SK-N-SH (cell line): Measurements from ENCODE around the gene CCDC15. TPM values are rescaled to one million over a fixed set of nuclear protein-coding genes. Genes with fewer than 3 reads are reported as not detected.

Experiments used
- CTCF ChIA-PET: fragments of 300-600, 350-600 bp; formaldehyde crosslinking; extraction: SDS; loops from one replicate; lab custom pipeline; 2021; lab: Yijun Ruan, JAX
- POLR2A ChIA-PET: fragments of 350-600 bp; sonication (Branson Sonifier 250); formaldehyde crosslinking; extraction: SDS; loops from one replicate; lab custom pipeline; 2020; ENCODE audit warnings: antibody characterized with exemption, inconsistent platforms; lab: Yijun Ruan, JAX
- DNase-seq: peaks from one replicate; pipeline ENCODE4 v3.0.0; 2012
- H2AFZ ChIP-seq: fragments of 200-600 bp; sonication (generic); 2 replicates; pipeline ENCODE4 v1.8.1; 2016; ENCODE audit warnings: antibody characterized with exemption, mild to moderate bottlenecking, low read depth
- H3F3A ChIP-seq: fragments of 200-600 bp; sonication (generic); replicated peaks from 2 replicates; pipeline ENCODE3; 2016; ENCODE audit warnings: antibody characterized with exemption, mild to moderate bottlenecking; ENCODE audit not compliant: insufficient read depth
- H3K27ac ChIP-seq, 2 experiments: fragments of 200-500 bp in 1 of 2; fragments of 200-600 bp in 1 of 2; sonication (Bioruptor generic) in 1 of 2; sonication (generic), shearing (Covaris generic) in 1 of 2; 2 replicates each; pipeline versions ENCODE4 v1.5.1 to v1.6.1; 2014 to 2016; ENCODE audit warnings: low read depth in 2 of 2, inconsistent platforms in 1 of 2, low read length in 1 of 2, mild to moderate bottlenecking in 1 of 2, mixed read lengths in 1 of 2
- H3K27me3 ChIP-seq: fragments of 200-600 bp; sonication (generic), shearing (Covaris generic); 2 replicates; pipeline ENCODE4 v1.6.1; 2016; ENCODE audit warnings: mixed run types; ENCODE audit not compliant: insufficient read depth
- H3K36me3 ChIP-seq, 2 experiments: fragments of 200-500 bp in 1 of 2; fragments of 200-600 bp in 1 of 2; sonication (Bioruptor generic) in 1 of 2; sonication (generic) in 1 of 2; replicated peaks in 1 of 2; 2 replicates each; pipeline versions ENCODE3 to v1.5.1; 2014 to 2016; ENCODE audit warnings: low read length in 1 of 2, mild to moderate bottlenecking in 1 of 2; ENCODE audit not compliant: insufficient read depth in 2 of 2, control insufficient read depth in 1 of 2
- H3K4me1 ChIP-seq, 2 experiments: fragments of 200-500 bp in 1 of 2; fragments of 200-600 bp in 1 of 2; sonication (Bioruptor generic) in 1 of 2; sonication (generic), shearing (Covaris generic) in 1 of 2; 2 replicates each; pipeline versions ENCODE4 v1.5.1 to v1.6.1; 2014 to 2016; ENCODE audit warnings: low read depth in 1 of 2, low read length in 1 of 2, mixed run types in 1 of 2; ENCODE audit not compliant: insufficient read depth in 2 of 2, control insufficient read depth in 1 of 2
- H3K4me2 ChIP-seq: fragments of 200-600 bp; sonication (generic), shearing (Covaris generic); 2 replicates; pipeline ENCODE4 v1.6.1; 2017; ENCODE audit warnings: mixed run types
- H3K4me3 ChIP-seq, 2 experiments: fragments of 200-500 bp in 1 of 2; fragments of 200-600 bp in 1 of 2; sonication (Bioruptor generic) in 1 of 2; sonication (generic), shearing (Covaris generic) in 1 of 2; 2 replicates each; pipeline versions ENCODE4 v1.5.1 to v1.8.1; 2014 to 2016; ENCODE audit warnings: low read depth in 2 of 2, inconsistent platforms in 1 of 2, low read length in 1 of 2, mild to moderate bottlenecking in 1 of 2, mixed read lengths in 1 of 2, moderate library complexity in 1 of 2
- H3K79me2 ChIP-seq: fragments of 200-600 bp; sonication (generic); 2 replicates; pipeline ENCODE4 v1.8.1; 2017; ENCODE audit warnings: mild to moderate bottlenecking; ENCODE audit not compliant: insufficient read depth
- H3K9ac ChIP-seq: fragments of 200-600 bp; sonication (generic); 2 replicates; pipeline ENCODE4 v1.6.1; 2017; ENCODE audit warnings: mixed run types
- H3K9me2 ChIP-seq: fragments of 200-600 bp; sonication (generic); 2 replicates; pipeline ENCODE4 v1.6.1; 2017; ENCODE audit warnings: mixed run types
- H3K9me3 ChIP-seq: fragments of 200-600 bp; sonication (generic); 2 replicates; pipeline ENCODE4 v1.6.1; 2017; ENCODE audit warnings: mixed run types, mild to moderate bottlenecking, moderate library complexity
- H4K20me1 ChIP-seq: fragments of 200-600 bp; sonication (generic); 2 replicates; pipeline ENCODE4 v1.6.1; 2017; ENCODE audit warnings: mild to moderate bottlenecking, mixed run types; ENCODE audit not compliant: insufficient read depth
- CHD2 ChIP-seq: fragments of 150-350 bp; IDR thresholded peaks from 2 replicates; pipeline ENCODE4 v1.6.1; 2018; ENCODE audit warnings: low read length; ENCODE audit not compliant: partially characterized antibody
- EZH2phosphoT487 ChIP-seq: fragments of 200-600 bp; sonication (generic); IDR thresholded peaks from 2 replicates; pipeline ENCODE4 v1.6.1; 2017; ENCODE audit warnings: low read depth, mixed run types, mild to moderate bottlenecking, antibody characterized with exemption, moderate library complexity, borderline replicate concordance
- FOSL2 ChIP-seq: IDR thresholded peaks from 2 replicates; pipeline ENCODE4 v1.4.0; 2012; ENCODE audit warnings: low read depth, mild to moderate bottlenecking, moderate library complexity, borderline replicate concordance
- FOXJ3 ChIP-seq: sonication (generic); formaldehyde crosslinking; IDR thresholded peaks from 2 replicates; pipeline ENCODE4 v1.5.1; 2020; ENCODE audit warnings: mild to moderate bottlenecking, missing genetic modification reagents
- FOXM1 ChIP-seq: IDR thresholded peaks from 2 replicates; pipeline ENCODE4 v1.4.0; 2012; ENCODE audit warnings: low read depth, mild to moderate bottlenecking
- GABPA ChIP-seq: IDR thresholded peaks from 2 replicates; pipeline ENCODE4 v1.4.0; 2012; ENCODE audit warnings: low read depth, mild to moderate bottlenecking
- GATA2 ChIP-seq: sonication (generic); formaldehyde crosslinking; IDR thresholded peaks from 2 replicates; pipeline ENCODE4 v1.5.0; 2020; ENCODE audit warnings: mild to moderate bottlenecking, missing genetic modification reagents
- JUND ChIP-seq: IDR thresholded peaks from 2 replicates; pipeline ENCODE4 v1.4.0; 2012
- MEF2A ChIP-seq: IDR thresholded peaks from 2 replicates; pipeline ENCODE4 v1.4.0; 2012; ENCODE audit warnings: low read depth, borderline replicate concordance
- MXI1 ChIP-seq: IDR thresholded peaks from 2 replicates; pipeline ENCODE4 v1.6.1; 2012; ENCODE audit warnings: mild to moderate bottlenecking, low read depth, low read length, improper control_type of control experiment
- NRF1 ChIP-seq: IDR thresholded peaks from 2 replicates; pipeline ENCODE4 v1.6.1; 2012; ENCODE audit warnings: low read depth, mild to moderate bottlenecking, low read length
- POLR2AphosphoS5 ChIP-seq: IDR thresholded peaks from 2 replicates; pipeline ENCODE4 v1.6.1; 2012; ENCODE audit warnings: low read depth, low read length
- RAD21 ChIP-seq: IDR thresholded peaks from 2 replicates; pipeline ENCODE4 v1.6.1; 2012; ENCODE audit warnings: mild to moderate bottlenecking, low read length
- RFX5 ChIP-seq: IDR thresholded peaks from 2 replicates; pipeline ENCODE4 v1.6.1; 2012; ENCODE audit warnings: mild to moderate bottlenecking, improper control_type of control experiment, low read length
- SIN3A ChIP-seq: IDR thresholded peaks from 2 replicates; pipeline ENCODE4 v1.6.1; 2012; ENCODE audit warnings: low read depth, mild to moderate bottlenecking, low read length, moderate library complexity, borderline replicate concordance
- SMC3 ChIP-seq: IDR thresholded peaks from 2 replicates; pipeline ENCODE4 v1.6.1; 2012; ENCODE audit warnings: low read depth, low read length, improper control_type of control experiment
- TCF12 ChIP-seq: IDR thresholded peaks from 2 replicates; pipeline ENCODE4 v1.4.0; 2012
- WGBS: methylation state at CpG from one replicate; pipeline ENCODE4 v1.1.6; 2017; ENCODE audit warnings: low lambda C conversion rate; 5-methylcytosine and 5-hydroxymethylcytosine counted together
- polyA plus RNA-seq, 3 experiments: library from polyadenylated mRNA; depleted of rRNA; stranded (reverse); fragments of >200 nt; gene quantifications; 2 replicates each; pipeline ENCODE4 v1.2.3, GENCODE V29; 2012
- TF ChIP-seq, protein P1 (sequence below): IDR thresholded peaks from 2 replicates; pipeline ENCODE4; 2012
- TF ChIP-seq, protein P2 (sequence below): IDR thresholded peaks from 2 replicates; pipeline ENCODE4 v1.6.1; 2012; ENCODE audit warnings: mild to moderate bottlenecking, low read depth, low read length, moderate library complexity
- TF ChIP-seq, protein P3 (sequence below): IDR thresholded peaks from 2 replicates; pipeline ENCODE4 v1.4.0; 2012; ENCODE audit warnings: low read depth, borderline replicate concordance

The CCDC15 gene
- polyA plus RNA-seq, 1 of the 3 experiments (the other 2 are of a cell fraction), result 0.69 TPM

DNA sequence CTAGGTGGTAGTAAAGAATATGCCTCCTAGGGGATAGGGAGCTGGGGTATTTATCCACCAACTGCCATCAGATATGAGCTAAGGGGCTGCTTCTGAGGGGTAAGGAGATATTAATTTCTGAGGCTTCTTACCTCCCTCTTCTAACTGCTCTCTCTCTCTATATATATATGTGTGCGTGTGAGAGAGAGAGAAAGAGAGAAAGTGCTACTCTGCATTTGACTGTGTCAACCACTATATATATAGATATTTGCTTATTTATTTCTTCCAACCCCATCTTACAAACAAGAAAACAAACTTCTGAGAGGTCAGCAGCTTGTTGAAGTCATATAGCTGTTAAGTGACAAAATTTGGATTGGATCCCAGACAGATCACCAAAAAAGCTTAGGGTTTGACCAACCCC is 12.3 kb upstream of the CCDC15 start:
- Histone ChIP-seq H3K79me2 (no peaks in the 10 kb centered on the region), H3K9me3 (no peaks in the 10 kb centered on the region), H3K36me3 (no peaks in the 10 kb centered on the region), H4K20me1 (no peaks in the 10 kb centered on the region), H3K4me3 (no peak overlapping the region), H3K4me1 (no peaks in the 10 kb centered on the region), H3K27me3 (no peaks in the 10 kb centered on the region), H3F3A (no peaks in the 10 kb centered on the region), H3K9ac (no peak overlapping the region), H3K27ac (no peak overlapping the region), H3K4me2 (no peak overlapping the region), H2AFZ (no peak overlapping the region), H3K9me2 (no peaks in the 10 kb centered on the region)
- DNase-seq, result no peak
- POLR2A ChIA-PET, result interaction anchor here (2.2 kb wide), 1 partner anchor 12 kb away, joined by 6 read pairs; the partner anchor contains the start of gene CCDC15
- CTCF ChIA-PET, result interaction anchor here (0.7 to 2.4 kb wide), 3 partner anchors 75 to 463 kb away, joined by 3 to 9 read pairs (median 5); no protein-coding TSS in a partner anchor
- 88% methylated on average over 1 of the region's 1 CpG for WGBS
- TF ChIP-seq FOXM1, result no peak
- TF ChIP-seq JUND, result no peak
- no peak for TF ChIP-seq GATA2 (CRISPR knock-in tag)
- no peak for TF ChIP-seq FOSL2
- TF ChIP-seq, protein P1, sequence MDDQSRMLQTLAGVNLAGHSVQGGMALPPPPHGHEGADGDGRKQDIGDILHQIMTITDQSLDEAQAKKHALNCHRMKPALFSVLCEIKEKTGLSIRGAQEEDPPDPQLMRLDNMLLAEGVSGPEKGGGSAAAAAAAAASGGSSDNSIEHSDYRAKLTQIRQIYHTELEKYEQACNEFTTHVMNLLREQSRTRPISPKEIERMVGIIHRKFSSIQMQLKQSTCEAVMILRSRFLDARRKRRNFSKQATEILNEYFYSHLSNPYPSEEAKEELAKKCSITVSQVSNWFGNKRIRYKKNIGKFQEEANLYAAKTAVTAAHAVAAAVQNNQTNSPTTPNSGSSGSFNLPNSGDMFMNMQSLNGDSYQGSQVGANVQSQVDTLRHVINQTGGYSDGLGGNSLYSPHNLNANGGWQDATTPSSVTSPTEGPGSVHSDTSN, result no peak
- no peak for TF ChIP-seq POLR2AphosphoS5
- TF ChIP-seq EZH2phosphoT487, result no peak
- TF ChIP-seq MEF2A, result no peak
- no peak for TF ChIP-seq GABPA

DNA sequence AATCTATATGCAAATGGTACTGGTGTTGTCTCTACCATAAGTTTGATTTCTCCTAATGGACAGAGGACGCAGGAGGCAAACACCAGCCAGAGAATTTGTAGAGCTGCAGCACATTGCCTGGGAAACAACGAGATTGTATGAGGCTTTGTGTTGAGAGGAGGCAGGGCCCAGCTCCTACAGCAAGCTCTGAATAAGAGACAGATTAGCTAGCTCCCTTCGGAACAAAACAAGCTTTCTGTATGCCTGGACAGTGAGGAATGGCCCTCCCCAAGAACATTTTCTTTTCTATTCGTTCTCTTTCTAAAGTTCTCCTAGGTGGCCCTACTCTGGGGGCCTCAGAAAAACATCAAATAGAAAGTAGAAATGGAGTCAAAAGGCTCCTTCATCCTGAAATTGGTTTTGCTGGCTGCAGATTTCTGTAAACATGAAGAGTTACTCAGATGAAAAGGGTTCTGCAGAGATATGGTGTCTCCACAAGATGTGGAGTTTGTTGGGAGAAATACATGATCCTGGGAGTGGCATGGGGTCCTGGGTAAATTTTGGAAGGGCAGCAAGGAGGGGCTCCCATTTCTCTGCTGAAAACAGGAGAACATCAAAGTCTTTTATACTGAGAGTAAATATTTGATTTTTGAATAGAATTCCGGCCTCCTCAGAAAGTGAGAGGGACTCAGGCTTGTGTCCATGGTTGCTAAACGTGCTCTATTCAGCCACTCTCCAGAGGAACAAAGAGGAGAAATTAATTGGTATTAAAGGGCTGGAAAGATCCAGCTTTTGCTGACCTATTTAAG is 11.3 kb upstream of the CCDC15 start:
- Histone ChIP-seq H2AFZ (no peak overlapping the region), H3K4me1 (no peaks in the 10 kb centered on the region; a peak in 1 of 4 replicates), H3K9me3 (no peaks in the 10 kb centered on the region), H3K79me2 (no peaks in the 10 kb centered on the region), H3K27ac (no peak overlapping the region), H3K36me3 (no peaks in the 10 kb centered on the region), H3K9me2 (no peaks in the 10 kb centered on the region), H3K27me3 (no peaks in the 10 kb centered on the region), H3K4me3 (no peak overlapping the region), H3K9ac (no peak overlapping the region), H3F3A (no peaks in the 10 kb centered on the region), H3K4me2 (no peak overlapping the region), H4K20me1 (no peaks in the 10 kb centered on the region)
- no peak for DNase-seq
- ChIA-PET POLR2A (interaction anchor here (2.2 kb wide), 1 partner anchor 11 kb away, joined by 6 read pairs; the partner anchor contains the start of gene CCDC15), CTCF (interaction anchor here (0.6 to 2.4 kb wide), 3 partner anchors 76 to 546 kb away, joined by 3 to 9 read pairs (median 5); no protein-coding TSS in a partner anchor)
- 54% methylated on average over 6 of the region's 6 CpGs for WGBS
- TF ChIP-seq SIN3A (no peak), MXI1 (no peak), RAD21 (no peak), FOXJ3 (CRISPR knock-in tag) (no peak), GATA2 (CRISPR knock-in tag) (no peak), SMC3 (no peak), FOSL2 (no peak), CHD2 (no peak), MEF2A (no peak), NRF1 (no peak), TCF12 (no peak), RFX5 (no peak), JUND (no peak)
- TF ChIP-seq, protein P2, sequence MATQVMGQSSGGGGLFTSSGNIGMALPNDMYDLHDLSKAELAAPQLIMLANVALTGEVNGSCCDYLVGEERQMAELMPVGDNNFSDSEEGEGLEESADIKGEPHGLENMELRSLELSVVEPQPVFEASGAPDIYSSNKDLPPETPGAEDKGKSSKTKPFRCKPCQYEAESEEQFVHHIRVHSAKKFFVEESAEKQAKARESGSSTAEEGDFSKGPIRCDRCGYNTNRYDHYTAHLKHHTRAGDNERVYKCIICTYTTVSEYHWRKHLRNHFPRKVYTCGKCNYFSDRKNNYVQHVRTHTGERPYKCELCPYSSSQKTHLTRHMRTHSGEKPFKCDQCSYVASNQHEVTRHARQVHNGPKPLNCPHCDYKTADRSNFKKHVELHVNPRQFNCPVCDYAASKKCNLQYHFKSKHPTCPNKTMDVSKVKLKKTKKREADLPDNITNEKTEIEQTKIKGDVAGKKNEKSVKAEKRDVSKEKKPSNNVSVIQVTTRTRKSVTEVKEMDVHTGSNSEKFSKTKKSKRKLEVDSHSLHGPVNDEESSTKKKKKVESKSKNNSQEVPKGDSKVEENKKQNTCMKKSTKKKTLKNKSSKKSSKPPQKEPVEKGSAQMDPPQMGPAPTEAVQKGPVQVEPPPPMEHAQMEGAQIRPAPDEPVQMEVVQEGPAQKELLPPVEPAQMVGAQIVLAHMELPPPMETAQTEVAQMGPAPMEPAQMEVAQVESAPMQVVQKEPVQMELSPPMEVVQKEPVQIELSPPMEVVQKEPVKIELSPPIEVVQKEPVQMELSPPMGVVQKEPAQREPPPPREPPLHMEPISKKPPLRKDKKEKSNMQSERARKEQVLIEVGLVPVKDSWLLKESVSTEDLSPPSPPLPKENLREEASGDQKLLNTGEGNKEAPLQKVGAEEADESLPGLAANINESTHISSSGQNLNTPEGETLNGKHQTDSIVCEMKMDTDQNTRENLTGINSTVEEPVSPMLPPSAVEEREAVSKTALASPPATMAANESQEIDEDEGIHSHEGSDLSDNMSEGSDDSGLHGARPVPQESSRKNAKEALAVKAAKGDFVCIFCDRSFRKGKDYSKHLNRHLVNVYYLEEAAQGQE, result no peak
- TF ChIP-seq, protein P3, sequence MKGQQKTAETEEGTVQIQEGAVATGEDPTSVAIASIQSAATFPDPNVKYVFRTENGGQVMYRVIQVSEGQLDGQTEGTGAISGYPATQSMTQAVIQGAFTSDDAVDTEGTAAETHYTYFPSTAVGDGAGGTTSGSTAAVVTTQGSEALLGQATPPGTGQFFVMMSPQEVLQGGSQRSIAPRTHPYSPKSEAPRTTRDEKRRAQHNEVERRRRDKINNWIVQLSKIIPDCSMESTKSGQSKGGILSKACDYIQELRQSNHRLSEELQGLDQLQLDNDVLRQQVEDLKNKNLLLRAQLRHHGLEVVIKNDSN, result no peak
